Activated CD4-positive, alpha-beta memory T cell treated with anti-CD3 and anti-CD28 coated beads, Interleukin-2, amount 10 ng/mL, durations not matched to agents 7 days and 5 days (primary cell): Measurements from ENCODE around the gene KCNA5. TPM values are rescaled to one million over a fixed set of nuclear protein-coding genes. Genes with fewer than 3 reads are reported as not detected.

Experiments
- CTCF ChIA-PET: fragments of 350-600 bp; sonication (Branson Sonifier 250); formaldehyde crosslinking; loops from one replicate; lab custom pipeline; 2021; ENCODE audit warnings: antibody characterized with exemption, inconsistent platforms; lab: Charles Lee
- POLR2A ChIA-PET: fragments of 350-600 bp; sonication (Branson Sonifier 250); formaldehyde crosslinking; loops from one replicate; lab custom pipeline; 2021; ENCODE audit warnings: antibody characterized with exemption; lab: Charles Lee
- DNase-seq: peaks from one replicate; pipeline ENCODE4 v3.0.0-alpha.2; 2020
- H3K27ac Mint-ChIP-seq: one replicate; pipeline ENCODE4 v1.8.0; 2021; ENCODE audit warnings: mild to moderate bottlenecking, mixed read lengths
- H3K27me3 Mint-ChIP-seq: one replicate; pipeline ENCODE4 v1.8.0; 2021; ENCODE audit warnings: mixed read lengths
- H3K36me3 Mint-ChIP-seq: one replicate; pipeline ENCODE4 v1.8.0; 2021; ENCODE audit warnings: low read depth, mixed read lengths
- H3K4me1 Mint-ChIP-seq: one replicate; pipeline ENCODE4 v1.8.0; 2021; ENCODE audit warnings: mixed read lengths
- H3K4me3 Mint-ChIP-seq: one replicate; pipeline ENCODE4 v1.8.0; 2021; ENCODE audit warnings: mild to moderate bottlenecking, mixed read lengths
- H3K9me3 Mint-ChIP-seq: one replicate; pipeline ENCODE4 v1.8.0; 2021; ENCODE audit warnings: mixed read lengths
- total RNA-seq, 2 experiments: library from RNA; stranded (reverse); gene quantifications; one replicate each; pipeline ENCODE4 v1.2.3, GENCODE V29; 2021

KCNA5 gene
- total RNA-seq = not detected

- CTCF ChIA-PET = no interaction called here
- Mint-ChIP-seq H3K9me3 (no peaks in the 10 kb centered on the region), H3K4me1 (no peaks in the 10 kb centered on the region), H3K27ac (no peak within 1 kb of the TSS), H3K4me3 (no peak within 1 kb of the TSS), H3K27me3 (peaks cover 37% of the 10 kb centered on the region), H3K36me3 (no peaks in the 10 kb centered on the region)
- POLR2A ChIA-PET = no interaction called here
- no peak for DNase-seq
Observed at GRCh38 chr12:5043589-5044419, at the start of gene KCNA5. KCNA5 (plus strand) TSS chr12:5043879; CDS start chr12:5044148, 269 bp downstream.

- Mint-ChIP-seq H3K36me3 (no peaks in the 10 kb centered on the region), H3K4me3 (no peak overlapping the region), H3K9me3 (no peaks in the 10 kb centered on the region), H3K27ac (no peak overlapping the region), H3K27me3 (peaks cover 12% of the 10 kb centered on the region), H3K4me1 (no peaks in the 10 kb centered on the region)
- DNase-seq = no peak
- CTCF ChIA-PET = interaction anchor here (0.7 to 1.1 kb wide), 3 partner anchors 137 to 146 kb away, joined by 3 to 4 read pairs (median 3); no protein-coding TSS in a partner anchor
- POLR2A ChIA-PET = no interaction called here
Observed at GRCh38 chr12:4994622-4995021, 49.1 kb upstream of the KCNA5 start.

- POLR2A ChIA-PET = no interaction called here
- Mint-ChIP-seq H3K4me1 (no peaks in the 10 kb centered on the region), H3K27ac (no peak overlapping the region), H3K36me3 (no peaks in the 10 kb centered on the region), H3K9me3 (no peaks in the 10 kb centered on the region), H3K4me3 (no peak overlapping the region), H3K27me3 (peaks cover 9% of the 10 kb centered on the region)
- no peak for DNase-seq
- CTCF ChIA-PET = no interaction called here
Observed at GRCh38 chr12:4996714-4997113, 47.0 kb upstream of the KCNA5 start.

GRCh38 chr12:4997939-4998338 is 45.7 kb upstream of the KCNA5 start:
- CTCF ChIA-PET = no interaction called here

GRCh38 chr12:5000204-5000603 is 43.5 kb upstream of the KCNA5 start:
- Mint-ChIP-seq H3K4me3 (no peak overlapping the region), H3K9me3 (no peaks in the 10 kb centered on the region), H3K4me1 (no peaks in the 10 kb centered on the region), H3K27ac (no peak overlapping the region), H3K36me3 (no peaks in the 10 kb centered on the region), H3K27me3 (peaks cover 7% of the 10 kb centered on the region)
- POLR2A ChIA-PET = no interaction called here
- CTCF ChIA-PET = no interaction called here
- no peak for DNase-seq

More at GRCh38 chr12:4997939-4998338, 45.7 kb upstream of the KCNA5 start:
- H3K4me3 Mint-ChIP-seq = no peak overlapping the region
- H3K27me3 Mint-ChIP-seq = peaks cover 5% of the 10 kb centered on the region
- H3K36me3 Mint-ChIP-seq = no peaks in the 10 kb centered on the region
- H3K27ac Mint-ChIP-seq = no peak overlapping the region
- POLR2A ChIA-PET = no interaction called here
- no peaks in the 10 kb centered on the region for H3K9me3 Mint-ChIP-seq
- no peaks in the 10 kb centered on the region for H3K4me1 Mint-ChIP-seq
- no peak for DNase-seq

- Mint-ChIP-seq H3K4me1 (no peaks in the 10 kb centered on the region), H3K27ac (no peak overlapping the region), H3K4me3 (no peak overlapping the region), H3K36me3 (no peaks in the 10 kb centered on the region), H3K27me3 (peaks cover 11% of the 10 kb centered on the region), H3K9me3 (no peaks in the 10 kb centered on the region)
- ChIA-PET POLR2A (no interaction called here), CTCF (no interaction called here)
- DNase-seq = no peak
Observed at GRCh38 chr12:5000658-5001385, 42.9 kb upstream of the KCNA5 start.

GRCh38 chr12:5003025-5003666 is 40.5 kb upstream of the KCNA5 start:
- ChIA-PET CTCF (interaction anchor here (1.0 kb wide), 1 partner anchor 146 kb away, joined by 3 read pairs; no protein-coding TSS in a partner anchor), POLR2A (no interaction called here)
- Mint-ChIP-seq H3K27ac (no peak overlapping the region), H3K36me3 (no peaks in the 10 kb centered on the region), H3K9me3 (no peaks in the 10 kb centered on the region), H3K27me3 (peaks cover 11% of the 10 kb centered on the region), H3K4me3 (no peak overlapping the region), H3K4me1 (no peaks in the 10 kb centered on the region)
- DNase-seq = peak; percentile 55

- ChIA-PET CTCF (no interaction called here), POLR2A (no interaction called here)
- H3K4me3 Mint-ChIP-seq = no peak overlapping the region
- no peak overlapping the region for H3K27ac Mint-ChIP-seq
- no peaks in the 10 kb centered on the region for H3K36me3 Mint-ChIP-seq
- H3K4me1 Mint-ChIP-seq = no peaks in the 10 kb centered on the region
- no peaks in the 10 kb centered on the region for H3K9me3 Mint-ChIP-seq
- no peak for DNase-seq
- H3K27me3 Mint-ChIP-seq = peaks cover 22% of the 10 kb centered on the region
Observed at GRCh38 chr12:5008661-5009060, 35.0 kb upstream of the KCNA5 start.

- Mint-ChIP-seq H3K9me3 (no peaks in the 10 kb centered on the region), H3K27me3 (peaks cover 23% of the 10 kb centered on the region), H3K36me3 (no peaks in the 10 kb centered on the region), H3K4me1 (no peaks in the 10 kb centered on the region), H3K4me3 (no peak overlapping the region), H3K27ac (no peak overlapping the region)
- CTCF ChIA-PET = no interaction called here
- DNase-seq = no peak
- POLR2A ChIA-PET = no interaction called here
Observed at GRCh38 chr12:5010151-5010550, 33.5 kb upstream of the KCNA5 start.

- Mint-ChIP-seq H3K4me1 (no peaks in the 10 kb centered on the region), H3K9me3 (no peaks in the 10 kb centered on the region), H3K36me3 (no peaks in the 10 kb centered on the region), H3K27ac (no peak overlapping the region), H3K4me3 (no peak overlapping the region), H3K27me3 (peaks cover 18% of the 10 kb centered on the region)
- no peak for DNase-seq
- ChIA-PET CTCF (interaction anchor here (1.5 to 1.7 kb wide), 2 partner anchors 10 to 154 kb away, joined by 3 read pairs; no protein-coding TSS in a partner anchor), POLR2A (no interaction called here)
Observed at GRCh38 chr12:5012337-5012736, 31.3 kb upstream of the KCNA5 start.

GRCh38 chr12:5013266-5013730 is 30.4 kb upstream of the KCNA5 start:
- Mint-ChIP-seq H3K27me3 (peaks cover 18% of the 10 kb centered on the region), H3K27ac (no peak overlapping the region), H3K4me1 (no peaks in the 10 kb centered on the region), H3K36me3 (no peaks in the 10 kb centered on the region), H3K4me3 (no peak overlapping the region), H3K9me3 (no peaks in the 10 kb centered on the region)
- no peak for DNase-seq
- POLR2A ChIA-PET = no interaction called here
- CTCF ChIA-PET = interaction anchor here (0.6 to 1.5 kb wide), 2 partner anchors 9 to 10 kb away, joined by 3 read pairs; no protein-coding TSS in a partner anchor

- no peaks in the 10 kb centered on the region for H3K4me1 Mint-ChIP-seq
- POLR2A ChIA-PET = no interaction called here
- CTCF ChIA-PET = no interaction called here
- H3K9me3 Mint-ChIP-seq = no peaks in the 10 kb centered on the region
- H3K27me3 Mint-ChIP-seq = peaks cover 11% of the 10 kb centered on the region
- H3K36me3 Mint-ChIP-seq = no peaks in the 10 kb centered on the region
- H3K27ac Mint-ChIP-seq = no peak overlapping the region
- no peak overlapping the region for H3K4me3 Mint-ChIP-seq
- no peak for DNase-seq
Observed at GRCh38 chr12:5014269-5014668, 29.4 kb upstream of the KCNA5 start.
